PC-3 (cell line): ENCODE data around the gene PLIN5. TPM values are rescaled to one million over a fixed set of nuclear protein-coding genes. Genes with fewer than 3 reads are reported as not detected.

ENCODE experiments used
- ATAC-seq: fragments of 200-7000 bp; cut with Tn5 transposase; 2 replicates; pipeline ENCODE4 v1.9.1; 2020; ENCODE audit warnings: mild to moderate bottlenecking, moderate library complexity
- BruUV-seq: library from RNA; stranded (reverse); fragments of 400-500 nt; replicated peaks from 2 replicates; lab custom pipeline; 2021; lab: Mats Ljungman, UMichigan
- CTCF ChIA-PET: fragments of 300-600 bp; sonication (Branson Sonifier 250); formaldehyde crosslinking; loops from one replicate; lab custom pipeline; 2022; ENCODE audit warnings: antibody characterized with exemption; lab: Charles Lee
- POLR2A ChIA-PET: fragments of 300-600 bp; sonication (Branson Sonifier 250); formaldehyde crosslinking; loops from one replicate; lab custom pipeline; 2022; ENCODE audit warnings: antibody characterized with exemption; ENCODE audit not compliant: unreplicated experiment; lab: Charles Lee
- DNase-seq: peaks from one replicate; pipeline ENCODE4 v3.0.0-alpha.2; 2015
- H2AFZ ChIP-seq: fragments of 300-600 bp; sonication (generic); 2 replicates; pipeline ENCODE4 v1.6.0; 2016; ENCODE audit warnings: antibody characterized with exemption, low read length
- H3F3A ChIP-seq: fragments of 300-600 bp; sonication (generic); one replicate; pipeline ENCODE4 v1.6.0; 2017; ENCODE audit warnings: antibody characterized with exemption, low read length, control low read depth, mild to moderate bottlenecking; ENCODE audit not compliant: unreplicated experiment
- H3K27ac ChIP-seq: fragments of 300-600 bp; sonication (generic); 2 replicates; pipeline ENCODE4 v1.5.1; 2016; ENCODE audit warnings: mild to moderate bottlenecking, low read length
- H3K27me3 ChIP-seq: fragments of 300-600 bp; sonication (generic); 2 replicates; pipeline ENCODE4 v1.6.1; 2016; ENCODE audit warnings: low read length, mixed read lengths
- H3K36me3 ChIP-seq: fragments of 300-600 bp; sonication (generic); 2 replicates; pipeline ENCODE4 v1.6.1; 2016; ENCODE audit warnings: low read depth, mixed run types, low read length, mixed read lengths
- H3K4me1 ChIP-seq: fragments of 300-600 bp; sonication (generic); 2 replicates; pipeline ENCODE4 v1.5.1; 2016; ENCODE audit warnings: low read length; ENCODE audit not compliant: insufficient read depth
- H3K4me2 ChIP-seq: fragments of 300-600 bp; sonication (generic); 2 replicates; pipeline ENCODE4 v1.6.0; 2016; ENCODE audit warnings: low read length
- H3K4me3 ChIP-seq: fragments of 300-600 bp; sonication (generic); 2 replicates; pipeline ENCODE4 v1.5.1; 2016; ENCODE audit warnings: mild to moderate bottlenecking, low read length, mixed read lengths
- H3K79me2 ChIP-seq: fragments of 300-600 bp; sonication (generic); 2 replicates; pipeline ENCODE4 v1.6.1; 2017; ENCODE audit warnings: low read length, mixed read lengths
- H3K9ac ChIP-seq: fragments of 300-600 bp; sonication (generic); 2 replicates; pipeline ENCODE4 v1.6.0; 2016; ENCODE audit warnings: mild to moderate bottlenecking, low read length
- H3K9me2 ChIP-seq: fragments of 300-600 bp; sonication (generic); replicated peaks from 2 replicates; pipeline ENCODE4 v1.6.1; 2016; ENCODE audit warnings: mixed run types, low read length, mixed read lengths
- H3K9me3 ChIP-seq: fragments of 300-600 bp; sonication (generic); 2 replicates; pipeline ENCODE4 v1.6.1; 2016; ENCODE audit warnings: low read length, mixed read lengths
- H4K20me1 ChIP-seq: fragments of 300-600 bp; sonication (generic); 2 replicates; pipeline ENCODE4 v1.6.1; 2016; ENCODE audit warnings: low read length, mixed read lengths
- CTCF ChIP-seq: fragments of 300-600 bp; sonication (generic); conservative IDR thresholded peaks from 2 replicates; pipeline ENCODE4 v1.5.1; 2017; ENCODE audit warnings: antibody characterized with exemption, low read depth, mild to moderate bottlenecking, low read length
- EZH2 ChIP-seq: fragments of 300-600 bp; sonication (generic); IDR thresholded peaks from one replicate; pipeline ENCODE4 v1.6.1; 2017; ENCODE audit warnings: antibody characterized with exemption, mild to moderate bottlenecking, low read length; ENCODE audit not compliant: unreplicated experiment
- EZH2phosphoT487 ChIP-seq: fragments of 300-600 bp; sonication (generic); IDR thresholded peaks from 2 replicates; pipeline ENCODE4 v1.6.1; 2018; ENCODE audit warnings: mild to moderate bottlenecking, antibody characterized with exemption, low read length, borderline replicate concordance
- intact Hi-C: fragments of 100-400 bp; cut with micrococcal nuclease; formaldehyde crosslinking; loops from 2 replicates; pipeline ENCODE4 v1.9.0; 2023
- total RNA-seq: library from RNA; depleted of rRNA; stranded (reverse); fragments of >200 nt; gene quantifications from 2 replicates; pipeline ENCODE4 v1.2.3, GENCODE V29; 2014

Gene PLIN5
- total RNA-seq, 1 experiment from 2014 or later: 1.2 TPM

GRCh38 chr19:4477034-4477801 is 57.8 kb downstream of the PLIN5 start:
- Histone ChIP-seq H3K36me3 (peaks cover 13% of the 10 kb centered on the region; the same call in 1 of the 2 replicates), H3K4me3 (no peak overlapping the region), H3K9me3 (no peaks in the 10 kb centered on the region), H3F3A (no peaks in the 10 kb centered on the region), H3K9ac (no peak overlapping the region), H3K9me2 (no peaks in the 10 kb centered on the region), H3K4me2 (no peak overlapping the region), H3K4me1 (peaks cover 9% of the 10 kb centered on the region; the same call in 1 of the 2 replicates), H3K27me3 (no peaks in the 10 kb centered on the region), H3K79me2 (peaks cover 28% of the 10 kb centered on the region), H4K20me1 (no peaks in the 10 kb centered on the region), H2AFZ (no peak overlapping the region), H3K27ac (no peak overlapping the region)
- peak; percentile 82 for ATAC-seq
- no TSS peak for BruUV-seq
- DNase-seq: peak; percentile 19
- CTCF ChIA-PET: no interaction called here
- POLR2A ChIA-PET: no interaction called here
- TF ChIP-seq CTCF (no peak), EZH2 (no peak), EZH2phosphoT487 (no peak)
- intact Hi-C loops: no loop called here

- intact Hi-C loops: loop anchor here (5.0 kb wide), 1 partner anchor 43 kb away; the partner anchor contains the start of gene PLIN4
- H3K79me2 ChIP-seq: peaks cover 28% of the 10 kb centered on the region
- no peaks in the 10 kb centered on the region for H3K9me3 ChIP-seq
- H3K27me3 ChIP-seq: no peaks in the 10 kb centered on the region
- peak; percentile 12 for DNase-seq
- H3K36me3 ChIP-seq: peaks cover 12% of the 10 kb centered on the region; the same call in 1 of the 2 replicates
- no peaks in the 10 kb centered on the region for H3K9me2 ChIP-seq
- no peak overlapping the region for H3K4me3 ChIP-seq
- TF ChIP-seq EZH2phosphoT487 (no peak), EZH2 (no peak), CTCF (no peak)
- H3K9ac ChIP-seq: no peak overlapping the region
- no peak overlapping the region for H2AFZ ChIP-seq
- H3K4me1 ChIP-seq: peaks cover 13% of the 10 kb centered on the region; the same call in 1 of the 2 replicates
- H3K4me2 ChIP-seq: no peak overlapping the region
- ChIA-PET POLR2A (no interaction called here), CTCF (no interaction called here)
- ATAC-seq: no peak
- no peak overlapping the region for H3K27ac ChIP-seq
- no peaks in the 10 kb centered on the region for H3F3A ChIP-seq
- no peaks in the 10 kb centered on the region for H4K20me1 ChIP-seq
- BruUV-seq: no TSS peak
Measured at GRCh38 chr19:4474514-4475022, 60.5 kb downstream of the PLIN5 start.
